Endothelial cell of coronary artery (primary cell): ENCODE data around the gene CYLD. TPM values are rescaled to one million over a fixed set of nuclear protein-coding genes. Genes with fewer than 3 reads are reported as not detected.

ENCODE experiments used
- total RNA-seq: library from RNA; depleted of rRNA; stranded (reverse); fragments of >200 nt; gene quantifications from 2 replicates; pipeline ENCODE4 v1.2.3, GENCODE V29; 2014

Gene CYLD
- 22.9 and 30.2 TPM in 2 replicates for total RNA-seq

DNA sequence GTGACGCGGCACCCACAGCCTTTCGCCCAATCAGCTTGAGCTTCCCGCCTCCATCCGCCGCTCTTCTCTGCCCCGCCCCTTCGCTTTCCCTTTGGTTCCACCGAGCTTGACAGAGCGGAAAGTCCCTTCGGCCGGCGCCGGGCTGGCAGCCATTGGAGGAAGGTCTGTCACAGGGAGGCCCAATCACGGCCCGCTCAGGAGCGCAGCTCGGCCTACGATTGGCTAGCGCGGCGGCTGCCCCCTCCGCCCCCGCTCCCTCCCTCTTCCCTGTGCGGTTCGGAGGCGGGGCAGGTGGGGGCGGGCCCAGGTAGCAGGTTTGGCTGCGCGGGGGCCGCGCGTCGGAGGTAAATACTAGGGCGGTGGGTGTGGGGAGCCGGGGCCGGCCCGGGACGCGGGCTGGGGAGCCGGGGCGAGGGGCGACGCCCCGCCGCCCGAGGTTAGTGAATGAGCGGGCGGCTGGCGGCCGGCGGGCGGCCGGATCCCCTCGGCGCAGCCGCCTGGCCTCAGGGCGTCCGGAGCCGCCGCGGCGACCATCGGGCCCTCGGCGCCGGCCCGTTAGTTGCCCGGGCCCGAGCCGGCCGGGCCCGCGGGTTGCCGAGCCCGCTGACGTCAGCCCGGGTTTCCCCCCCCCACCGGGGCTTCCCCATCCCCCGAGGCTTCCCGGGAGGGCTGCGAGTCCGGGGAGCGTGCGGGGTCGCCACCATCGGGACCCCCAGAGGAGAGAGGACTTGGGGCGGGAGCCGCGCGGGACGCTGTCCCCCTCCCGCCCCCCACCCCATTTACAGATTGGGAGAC, at the start of gene CYLD:
TSS of gene CYLD (plus strand) at position 306 of the 795 bp plus-strand sequence. CDS start 7,613 bp downstream, outside the sequence.

DNA sequence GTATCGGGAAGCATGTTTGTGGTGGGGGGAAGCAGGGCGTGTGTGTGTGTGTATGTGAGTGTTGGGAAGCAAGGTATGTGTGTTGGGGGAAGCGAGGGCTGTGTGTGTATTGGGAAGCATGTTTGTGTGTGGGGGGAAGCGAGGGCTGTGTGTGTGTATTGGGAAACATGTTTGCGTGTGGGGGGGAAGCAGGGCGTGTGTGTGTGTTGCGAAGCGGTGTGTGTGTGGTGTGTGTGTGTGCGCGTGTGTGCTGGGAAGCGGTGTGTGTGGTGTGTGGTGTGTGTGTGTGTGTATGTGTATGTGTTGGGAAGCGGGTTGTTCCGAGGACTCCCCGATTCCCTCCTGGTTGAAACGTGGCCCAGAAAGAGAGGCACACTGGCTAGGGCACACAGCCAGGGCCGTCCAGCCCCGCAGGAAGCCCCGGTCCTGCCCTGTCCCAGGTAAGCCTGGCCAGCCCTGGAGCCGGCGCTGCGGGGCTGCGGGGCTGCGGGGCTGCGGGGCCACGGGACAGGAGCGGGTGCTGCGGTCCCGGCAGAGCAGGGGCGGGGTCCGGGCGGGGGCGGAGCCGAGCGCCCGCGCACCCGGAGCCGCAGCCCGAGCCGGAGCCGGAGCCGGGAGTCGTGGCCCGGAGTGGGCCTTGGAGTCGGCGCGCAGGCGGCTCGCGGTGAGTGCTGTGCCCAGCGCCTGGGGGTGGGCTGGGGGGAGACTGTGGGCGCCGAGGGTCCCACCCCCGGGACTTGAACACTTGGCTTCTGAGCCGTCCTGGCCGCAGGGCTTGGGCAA, 48.7 kb upstream of the CYLD start, which contains the start of gene NOD2:
TSS of gene NOD2 (plus strand) at position 608 of the 783 bp plus-strand sequence. CDS start 5,890 bp downstream, outside the sequence.

Other genes starting within 250 kb of the CYLD start
- under 0.01 and 0.19 TPM in 2 replicates for gene NKD1, start 193.7 kb upstream of the CYLD start, total RNA-seq
- not detected in 2 replicates for gene SNX20, start 60.8 kb upstream of the CYLD start, total RNA-seq
- 0.09 and 0.56 TPM in 2 replicates for gene NOD2, start 48.5 kb upstream of the CYLD start, total RNA-seq